WTC11 (cell line): Measurements from ENCODE around the gene ZNF484.

ENCODE experiments used
- ATF6 ChIP-seq: sonication (generic); formaldehyde crosslinking; IDR thresholded peaks from 2 replicates; pipeline ENCODE4 v1.8.1; 2023; ENCODE audit warnings: mild to moderate bottlenecking, missing genetic modification reagents
- E2F4 ChIP-seq: sonication (generic); formaldehyde crosslinking; IDR thresholded peaks from 2 replicates; pipeline ENCODE4 v1.8.1; 2022; ENCODE audit warnings: low read depth, mild to moderate bottlenecking, moderate library complexity, missing genetic modification reagents, borderline replicate concordance
- JUN ChIP-seq: sonication (generic); formaldehyde crosslinking; IDR thresholded peaks from 2 replicates; pipeline ENCODE4 v1.8.0; 2023; ENCODE audit warnings: mild to moderate bottlenecking, missing genetic modification reagents
- MAX ChIP-seq: sonication (generic); formaldehyde crosslinking; IDR thresholded peaks from 2 replicates; pipeline ENCODE4 v1.8.0; 2022; ENCODE audit warnings: mild to moderate bottlenecking, missing genetic modification reagents
- SMAD3 ChIP-seq: sonication (generic); formaldehyde crosslinking; IDR thresholded peaks from 2 replicates; pipeline ENCODE4 v1.8.0; 2022; ENCODE audit warnings: missing genetic modification reagents, mild to moderate bottlenecking, borderline replicate concordance
- SP1 ChIP-seq: sonication (generic); formaldehyde crosslinking; conservative IDR thresholded peaks from 2 replicates; pipeline ENCODE4 v1.8.1; 2022; ENCODE audit warnings: missing genetic modification reagents
- TP53 ChIP-seq: sonication (generic); formaldehyde crosslinking; IDR thresholded peaks from 2 replicates; pipeline ENCODE4 v1.8.1; 2023; ENCODE audit warnings: mild to moderate bottlenecking, missing genetic modification reagents
- USF2 ChIP-seq: sonication (generic); formaldehyde crosslinking; IDR thresholded peaks from 2 replicates; pipeline ENCODE4 v1.8.1; 2023; ENCODE audit warnings: mild to moderate bottlenecking, missing genetic modification reagents, moderate library complexity
- ZNF138 ChIP-seq: sonication (generic); formaldehyde crosslinking; conservative IDR thresholded peaks from 2 replicates; pipeline ENCODE4 v1.8.1; 2022; ENCODE audit warnings: mild to moderate bottlenecking, moderate library complexity, missing genetic modification reagents
- ZNF281 ChIP-seq: sonication (generic); formaldehyde crosslinking; IDR thresholded peaks from 2 replicates; pipeline ENCODE4 v1.8.0; 2023; ENCODE audit warnings: mild to moderate bottlenecking, missing genetic modification reagents
- ZNF317 ChIP-seq: sonication (generic); formaldehyde crosslinking; IDR thresholded peaks from 2 replicates; pipeline ENCODE4 v1.8.1; 2023; ENCODE audit warnings: low read depth, mild to moderate bottlenecking, moderate library complexity, missing genetic modification reagents, borderline replicate concordance
- TF ChIP-seq, protein P1 (sequence below): fragments of 200-600 bp; IDR thresholded peaks from 2 replicates; pipeline ENCODE4 v1.8.0; 2022; ENCODE audit warnings: antibody characterized with exemption
- TF ChIP-seq, protein P2 (sequence below): sonication (generic); formaldehyde crosslinking; conservative IDR thresholded peaks from 2 replicates; pipeline ENCODE4 v1.8.1; 2023; ENCODE audit warnings: mild to moderate bottlenecking, low read depth, missing genetic modification reagents, moderate library complexity
- TF ChIP-seq, protein P3 (sequence below): sonication (generic); formaldehyde crosslinking; IDR thresholded peaks from 2 replicates; pipeline ENCODE4 v1.8.1; 2023; ENCODE audit warnings: mild to moderate bottlenecking, moderate library complexity, missing genetic modification reagents

DNA sequence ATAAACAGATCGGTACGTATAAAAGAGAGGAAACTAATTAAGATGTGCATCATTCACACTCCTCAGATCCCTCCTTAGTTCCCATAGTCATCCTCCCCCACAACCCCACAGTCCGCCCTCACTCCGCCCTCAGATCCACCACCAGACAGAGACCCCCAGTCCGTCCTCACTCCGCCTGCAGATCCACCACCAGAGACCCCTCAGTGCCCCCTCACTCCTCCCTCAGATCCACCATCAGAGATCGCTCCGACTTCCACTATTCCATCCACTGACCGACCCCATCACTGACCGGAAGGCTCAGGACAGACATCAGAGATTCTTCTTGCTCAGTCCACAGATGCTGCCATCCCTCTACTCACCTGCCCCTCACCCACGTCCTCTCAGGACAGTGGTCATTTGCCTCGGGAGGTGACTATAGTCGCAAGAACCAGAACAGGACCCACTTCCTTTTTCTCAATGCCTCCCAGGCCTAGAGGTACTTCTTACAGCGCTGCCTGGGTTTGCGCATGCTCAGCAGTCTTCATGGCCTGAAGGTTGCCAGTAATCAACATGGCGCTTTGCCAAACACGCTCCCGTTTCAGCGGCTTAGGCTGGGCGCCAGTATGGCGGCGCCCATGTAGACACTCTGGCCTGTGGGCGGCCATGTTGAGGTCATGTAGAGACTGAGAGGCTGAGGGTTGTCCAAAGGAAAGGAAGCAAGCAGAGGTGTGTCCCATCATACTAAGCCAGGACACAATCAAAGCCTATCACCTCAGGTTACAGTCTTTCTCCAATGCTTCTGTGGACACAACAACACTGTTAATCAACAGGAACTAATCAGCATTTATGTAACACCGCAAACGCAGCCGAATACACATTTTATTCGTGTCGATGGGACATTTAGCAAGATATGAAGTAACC lies at the start of gene ZNF484:
- TF ChIP-seq JUN (CRISPR knock-in tag): no peak
- no peak for TF ChIP-seq USF2
- TF ChIP-seq, protein P1, sequence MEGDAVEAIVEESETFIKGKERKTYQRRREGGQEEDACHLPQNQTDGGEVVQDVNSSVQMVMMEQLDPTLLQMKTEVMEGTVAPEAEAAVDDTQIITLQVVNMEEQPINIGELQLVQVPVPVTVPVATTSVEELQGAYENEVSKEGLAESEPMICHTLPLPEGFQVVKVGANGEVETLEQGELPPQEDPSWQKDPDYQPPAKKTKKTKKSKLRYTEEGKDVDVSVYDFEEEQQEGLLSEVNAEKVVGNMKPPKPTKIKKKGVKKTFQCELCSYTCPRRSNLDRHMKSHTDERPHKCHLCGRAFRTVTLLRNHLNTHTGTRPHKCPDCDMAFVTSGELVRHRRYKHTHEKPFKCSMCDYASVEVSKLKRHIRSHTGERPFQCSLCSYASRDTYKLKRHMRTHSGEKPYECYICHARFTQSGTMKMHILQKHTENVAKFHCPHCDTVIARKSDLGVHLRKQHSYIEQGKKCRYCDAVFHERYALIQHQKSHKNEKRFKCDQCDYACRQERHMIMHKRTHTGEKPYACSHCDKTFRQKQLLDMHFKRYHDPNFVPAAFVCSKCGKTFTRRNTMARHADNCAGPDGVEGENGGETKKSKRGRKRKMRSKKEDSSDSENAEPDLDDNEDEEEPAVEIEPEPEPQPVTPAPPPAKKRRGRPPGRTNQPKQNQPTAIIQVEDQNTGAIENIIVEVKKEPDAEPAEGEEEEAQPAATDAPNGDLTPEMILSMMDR: no peak
- TF ChIP-seq TP53: no peak
- 0 out of 2 replicates have a peak, but pooled peaks have one; percentile 22 for TF ChIP-seq MAX (CRISPR knock-in tag)
- TF ChIP-seq, protein P2, sequence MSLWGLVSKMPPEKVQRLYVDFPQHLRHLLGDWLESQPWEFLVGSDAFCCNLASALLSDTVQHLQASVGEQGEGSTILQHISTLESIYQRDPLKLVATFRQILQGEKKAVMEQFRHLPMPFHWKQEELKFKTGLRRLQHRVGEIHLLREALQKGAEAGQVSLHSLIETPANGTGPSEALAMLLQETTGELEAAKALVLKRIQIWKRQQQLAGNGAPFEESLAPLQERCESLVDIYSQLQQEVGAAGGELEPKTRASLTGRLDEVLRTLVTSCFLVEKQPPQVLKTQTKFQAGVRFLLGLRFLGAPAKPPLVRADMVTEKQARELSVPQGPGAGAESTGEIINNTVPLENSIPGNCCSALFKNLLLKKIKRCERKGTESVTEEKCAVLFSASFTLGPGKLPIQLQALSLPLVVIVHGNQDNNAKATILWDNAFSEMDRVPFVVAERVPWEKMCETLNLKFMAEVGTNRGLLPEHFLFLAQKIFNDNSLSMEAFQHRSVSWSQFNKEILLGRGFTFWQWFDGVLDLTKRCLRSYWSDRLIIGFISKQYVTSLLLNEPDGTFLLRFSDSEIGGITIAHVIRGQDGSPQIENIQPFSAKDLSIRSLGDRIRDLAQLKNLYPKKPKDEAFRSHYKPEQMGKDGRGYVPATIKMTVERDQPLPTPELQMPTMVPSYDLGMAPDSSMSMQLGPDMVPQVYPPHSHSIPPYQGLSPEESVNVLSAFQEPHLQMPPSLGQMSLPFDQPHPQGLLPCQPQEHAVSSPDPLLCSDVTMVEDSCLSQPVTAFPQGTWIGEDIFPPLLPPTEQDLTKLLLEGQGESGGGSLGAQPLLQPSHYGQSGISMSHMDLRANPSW: no peak
- no peak for TF ChIP-seq SMAD3 (CRISPR knock-in tag)
- no peak for TF ChIP-seq ZNF138 (CRISPR knock-in tag)
- TF ChIP-seq ZNF317 (CRISPR knock-in tag): no peak
- no peak for TF ChIP-seq ATF6
- no peak for TF ChIP-seq E2F4 (CRISPR knock-in tag)
- no peak for TF ChIP-seq ZNF281
- no peak; the same call in 1 of the 2 replicates for TF ChIP-seq SP1
- TF ChIP-seq, protein P3, sequence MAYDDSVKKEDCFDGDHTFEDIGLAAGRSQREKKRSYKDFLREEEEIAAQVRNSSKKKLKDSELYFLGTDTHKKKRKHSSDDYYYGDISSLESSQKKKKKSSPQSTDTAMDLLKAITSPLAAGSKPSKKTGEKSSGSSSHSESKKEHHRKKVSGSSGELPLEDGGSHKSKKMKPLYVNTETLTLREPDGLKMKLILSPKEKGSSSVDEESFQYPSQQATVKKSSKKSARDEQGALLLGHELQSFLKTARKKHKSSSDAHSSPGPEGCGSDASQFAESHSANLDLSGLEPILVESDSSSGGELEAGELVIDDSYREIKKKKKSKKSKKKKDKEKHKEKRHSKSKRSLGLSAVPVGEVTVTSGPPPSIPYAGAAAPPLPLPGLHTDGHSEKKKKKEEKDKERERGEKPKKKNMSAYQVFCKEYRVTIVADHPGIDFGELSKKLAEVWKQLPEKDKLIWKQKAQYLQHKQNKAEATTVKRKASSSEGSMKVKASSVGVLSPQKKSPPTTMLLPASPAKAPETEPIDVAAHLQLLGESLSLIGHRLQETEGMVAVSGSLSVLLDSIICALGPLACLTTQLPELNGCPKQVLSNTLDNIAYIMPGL: no peak
